Skeletal muscle tissue (tissue), 4 donors: Measurements from ENCODE around the gene SHKBP1. TPM values are rescaled to one million over a fixed set of nuclear protein-coding genes. Genes with fewer than 3 reads are reported as not detected.
"Not testable (repeated sequence)": the region's sequence is repeated elsewhere in the genome, so short reads cannot be mapped to it uniquely, and the experiment has no call there.

Source experiments
- H3K27ac ChIP-seq: one replicate; pipeline ENCODE4 v1.7.0; 2013; ENCODE audit warnings: mild to moderate bottlenecking, low read depth, low read length, inconsistent platforms
- H3K27me3 ChIP-seq, 3 donors: one replicate each; pipeline ENCODE4 v1.7.0; 2013; ENCODE audit warnings: low read length in 3 of 3; ENCODE audit not compliant: control insufficient read depth in 3 of 3, insufficient read depth in 3 of 3
- H3K36me3 ChIP-seq, 3 donors: one replicate each; pipeline ENCODE4 v1.7.0; 2013; ENCODE audit warnings: low read length in 3 of 3; ENCODE audit not compliant: control insufficient read depth in 3 of 3, insufficient read depth in 3 of 3
- H3K4me1 ChIP-seq, 3 donors: one replicate each; pipeline ENCODE4 v1.7.0; 2013; ENCODE audit warnings: low read length in 3 of 3, mild to moderate bottlenecking in 3 of 3; ENCODE audit not compliant: control insufficient read depth in 3 of 3, insufficient read depth in 3 of 3
- H3K4me3 ChIP-seq, 3 donors: one replicate each; pipeline ENCODE4 v1.7.0; 2013; ENCODE audit warnings: low read length in 3 of 3
- H3K9ac ChIP-seq, 3 donors: one replicate each; pipeline ENCODE4 v1.7.0; 2013; ENCODE audit warnings: low read length in 3 of 3, mild to moderate bottlenecking in 3 of 3, moderate library complexity in 2 of 3, low read depth in 1 of 3
- H3K9me3 ChIP-seq, 3 donors: one replicate each; pipeline ENCODE4 v1.7.0; 2013; ENCODE audit warnings: low read length in 3 of 3; ENCODE audit not compliant: control insufficient read depth in 3 of 3
- total RNA-seq: library from RNA; depleted of rRNA; stranded (reverse); fragments of >200 nt; gene quantifications from one replicate; pipeline ENCODE4 v1.2.3, GENCODE V29; 2014
- donor health status: Osteomylitis.

SHKBP1 gene
- total RNA-seq, 1 donor from 2014 or later, result 6.3 TPM

- Histone ChIP-seq H3K36me3 (peaks cover 0 to 26% (median 23%) of the 10 kb centered on the region in 3 donors), H3K27ac (no peak overlapping the region)
Observed at GRCh38 chr19:40621283-40621682, 44.6 kb downstream of the SHKBP1 start.

DNA sequence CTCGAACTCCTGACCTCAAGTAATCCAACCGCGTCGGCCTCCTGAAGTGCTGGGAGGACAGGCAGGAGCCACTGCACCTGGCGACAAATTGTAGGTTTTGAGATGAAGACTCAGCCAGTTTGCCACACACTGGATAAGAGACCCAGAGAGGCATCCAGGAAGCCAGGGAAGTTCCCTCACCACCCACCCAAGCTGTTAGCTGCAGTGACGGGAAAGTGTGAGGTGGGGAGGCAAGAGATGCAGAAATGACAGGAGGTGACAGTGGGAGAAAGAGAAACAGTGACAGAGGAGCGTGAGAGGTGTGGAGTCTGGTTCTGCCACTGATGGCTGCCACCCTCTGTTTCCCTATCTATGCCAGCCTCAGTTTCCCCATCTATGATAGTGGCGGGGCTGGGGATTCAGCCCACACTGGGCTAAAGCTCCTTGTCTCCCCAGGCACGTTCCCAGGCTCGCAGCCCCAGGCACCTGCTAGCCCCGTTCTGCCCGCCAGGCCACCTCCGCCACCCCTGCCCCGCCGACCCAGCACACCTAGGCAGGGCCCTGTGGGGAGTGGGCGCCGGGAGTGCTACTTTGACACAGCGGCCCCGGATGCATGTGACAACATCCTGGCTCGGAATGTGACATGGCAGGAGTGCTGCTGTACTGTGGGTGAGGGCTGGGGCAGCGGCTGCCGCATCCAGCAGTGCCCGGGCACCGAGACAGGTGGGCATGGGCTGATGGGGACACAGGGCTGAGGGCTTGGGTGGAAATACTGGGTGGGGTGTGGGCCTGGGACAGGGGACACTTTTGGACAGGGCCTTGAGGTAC lies 45.5 kb downstream of the SHKBP1 start:
- Histone ChIP-seq H3K4me1 (peaks cover 0 to 6% (median 0%) of the 10 kb centered on the region in 3 donors), H3K36me3 (peaks cover 0 to 26% (median 25%) of the 10 kb centered on the region in 3 donors), H3K9ac (no peak overlapping the region), H3K27ac (no peak overlapping the region), H3K27me3 (no peaks in the 10 kb centered on the region), H3K4me3 (no peak overlapping the region), H3K9me3 (no peaks in the 10 kb centered on the region)

More at GRCh38 chr19:40621283-40621682, 44.6 kb downstream of the SHKBP1 start:
- Histone ChIP-seq H3K4me3 (no peak overlapping the region), H3K9ac (no peak overlapping the region), H3K9me3 (no peaks in the 10 kb centered on the region), H3K4me1 (peaks cover 0 to 6% (median 0%) of the 10 kb centered on the region in 3 donors), H3K27me3 (no peaks in the 10 kb centered on the region)

DNA sequence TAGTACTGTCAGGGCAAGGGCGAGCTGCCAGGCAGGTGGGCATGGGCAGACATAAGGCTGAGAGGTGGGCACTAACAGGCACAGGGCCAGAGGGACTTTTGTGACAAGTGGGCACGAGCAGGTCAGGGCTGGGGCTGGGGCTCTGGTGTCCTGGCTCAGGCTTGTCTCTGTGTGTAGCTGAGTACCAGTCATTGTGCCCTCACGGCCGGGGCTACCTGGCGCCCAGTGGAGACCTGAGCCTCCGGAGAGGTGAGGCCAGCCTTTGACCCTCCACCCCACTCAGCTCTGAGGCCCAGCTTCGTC lies 46.1 kb downstream of the SHKBP1 start:
- Histone ChIP-seq H3K4me1 (peaks cover 0 to 6% (median 0%) of the 10 kb centered on the region in 3 donors), H3K27ac (no peak overlapping the region), H3K4me3 (no peak overlapping the region), H3K36me3 (peaks cover 0 to 29% (median 25%) of the 10 kb centered on the region in 3 donors), H3K9me3 (no peaks in the 10 kb centered on the region), H3K9ac (no peak overlapping the region), H3K27me3 (no peaks in the 10 kb centered on the region)

DNA sequence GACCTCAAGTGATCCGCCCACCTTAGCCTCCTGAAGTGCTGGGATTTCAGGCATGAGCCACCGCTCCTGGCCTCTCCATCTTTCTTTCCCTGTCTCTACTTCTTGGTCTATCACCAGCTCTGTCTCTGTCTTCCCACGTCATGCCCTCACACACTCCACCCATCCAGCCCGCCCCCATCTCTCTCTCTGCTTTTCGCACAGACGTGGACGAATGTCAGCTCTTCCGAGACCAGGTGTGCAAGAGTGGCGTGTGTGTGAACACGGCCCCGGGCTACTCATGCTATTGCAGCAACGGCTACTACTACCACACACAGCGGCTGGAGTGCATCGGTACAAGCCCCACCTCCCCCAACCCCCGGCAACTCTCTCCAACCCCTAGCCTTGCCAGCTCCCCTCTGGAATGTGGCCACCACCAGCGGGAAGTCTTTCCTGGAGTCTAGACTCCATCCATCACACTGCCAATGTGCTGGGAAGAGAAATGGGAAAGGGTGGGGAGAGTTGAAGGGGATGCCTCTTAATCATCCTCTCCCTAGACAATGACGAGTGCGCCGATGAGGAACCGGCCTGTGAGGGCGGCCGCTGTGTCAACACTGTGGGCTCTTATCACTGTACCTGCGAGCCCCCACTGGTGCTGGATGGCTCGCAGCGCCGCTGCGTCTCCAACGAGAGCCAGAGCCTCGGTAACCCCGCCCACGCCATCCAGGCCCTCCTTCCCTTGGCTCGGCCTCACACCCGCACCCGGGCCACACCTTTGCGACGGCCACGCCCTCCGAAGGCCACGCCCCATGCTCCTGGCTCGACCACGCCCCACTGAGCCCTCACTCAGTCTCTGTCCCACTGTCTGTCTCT lies 47.0 kb downstream of the SHKBP1 start:
- Histone ChIP-seq H3K9ac (peak overlapping the region in 1 of 3 donors; percentile 8), H3K4me1 (peaks cover 0 to 6% (median 0%) of the 10 kb centered on the region in 3 donors), H3K36me3 (peaks cover 0 to 29% (median 25%) of the 10 kb centered on the region in 3 donors), H3K9me3 (no peaks in the 10 kb centered on the region), H3K4me3 (no peak overlapping the region), H3K27ac (no peak overlapping the region), H3K27me3 (no peaks in the 10 kb centered on the region)

DNA sequence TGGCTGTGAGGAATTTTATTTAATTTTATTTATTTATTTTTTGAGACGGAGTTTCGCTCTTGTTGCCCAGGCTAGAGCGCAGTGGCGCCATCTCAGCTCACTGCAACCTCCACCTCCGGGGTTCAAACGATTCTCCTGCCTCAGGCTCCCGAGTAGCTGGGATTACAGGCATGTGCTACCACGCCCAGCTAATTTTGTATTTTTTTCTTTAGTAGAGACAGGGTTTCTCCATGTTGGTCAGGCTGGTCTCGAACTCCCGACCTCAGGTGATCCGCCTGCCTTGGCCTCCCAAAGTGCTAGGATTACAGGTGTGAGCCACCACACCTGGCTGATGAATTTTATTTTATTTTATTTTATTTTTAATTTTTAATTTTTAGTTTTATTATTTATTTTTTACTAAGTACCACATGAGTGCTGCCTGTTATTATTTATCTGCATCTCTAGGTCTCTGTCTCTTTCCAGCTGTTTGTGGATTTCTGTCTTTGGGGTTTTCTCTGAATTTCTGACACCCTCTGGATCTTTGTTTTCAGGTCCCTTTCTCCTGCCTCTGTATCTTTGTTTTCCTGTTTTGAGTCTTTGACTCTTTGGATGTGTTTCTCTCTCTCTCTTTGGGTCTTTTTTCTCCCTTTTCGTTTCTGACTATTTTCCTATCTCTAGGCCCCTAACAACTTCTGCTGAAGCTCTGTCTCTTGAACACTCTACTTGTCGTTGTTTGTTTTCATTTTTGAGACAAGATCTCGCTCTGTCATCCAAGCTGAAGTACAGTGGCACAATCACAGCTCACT lies 47.9 kb downstream of the SHKBP1 start:
- not testable (repeated sequence) for H3K4me3 ChIP-seq, H3K9ac ChIP-seq, H3K27me3 ChIP-seq, H3K9me3 ChIP-seq, H3K27ac ChIP-seq, H3K4me1 ChIP-seq
- peaks cover 0 to 26% (median 20%) of the 10 kb centered on the region in 3 donors for H3K36me3 ChIP-seq

DNA sequence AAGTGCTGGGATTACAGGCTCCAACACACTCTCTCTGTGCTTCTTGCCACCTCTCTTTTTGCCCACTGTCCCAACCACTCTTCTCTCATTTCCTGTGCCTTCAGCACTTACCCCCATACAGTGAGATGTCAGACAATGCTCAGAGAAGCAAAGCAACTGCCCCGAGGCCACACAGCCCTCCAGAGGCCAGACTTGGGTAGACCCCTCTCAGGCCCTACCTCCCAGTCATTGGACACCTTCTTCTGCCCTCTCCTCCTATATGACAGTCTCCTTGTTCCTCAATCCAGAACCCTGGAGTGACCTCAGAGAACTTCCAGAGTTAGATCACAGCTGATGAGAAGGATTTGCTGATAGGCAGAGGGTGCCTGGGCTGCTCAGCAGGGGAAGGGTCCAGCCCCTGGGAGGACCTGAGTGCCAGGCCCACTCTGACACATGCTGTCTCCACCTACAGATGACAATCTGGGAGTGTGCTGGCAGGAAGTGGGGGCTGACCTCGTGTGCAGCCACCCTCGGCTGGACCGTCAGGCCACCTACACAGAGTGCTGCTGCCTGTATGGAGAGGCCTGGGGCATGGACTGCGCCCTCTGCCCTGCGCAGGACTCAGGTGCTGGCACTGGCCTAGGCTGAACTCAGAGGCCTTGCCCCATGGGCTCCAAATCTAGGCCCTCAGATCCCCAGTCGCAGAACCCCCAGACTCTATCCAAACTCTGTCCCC lies 48.9 kb downstream of the SHKBP1 start:
- no peaks in the 10 kb centered on the region for H3K27me3 ChIP-seq
- peaks cover 0 to 23% (median 17%) of the 10 kb centered on the region in 3 donors for H3K36me3 ChIP-seq
- H3K9me3 ChIP-seq, result no peaks in the 10 kb centered on the region
- H3K4me3 ChIP-seq, result no peak overlapping the region
- peak overlapping the region in 1 of 3 donors; percentile 11 for H3K9ac ChIP-seq
- H3K4me1 ChIP-seq, result no peaks in the 10 kb centered on the region
- no peak overlapping the region for H3K27ac ChIP-seq

GRCh38 chr19:40626918-40627317 lies 50.2 kb downstream of the SHKBP1 start:
- no peak overlapping the region for H3K27ac ChIP-seq
- H3K36me3 ChIP-seq, result peaks cover 0 to 21% (median 15%) of the 10 kb centered on the region in 3 donors
- H3K9ac ChIP-seq, result no peak overlapping the region
- no peaks in the 10 kb centered on the region for H3K9me3 ChIP-seq
- H3K27me3 ChIP-seq, result no peaks in the 10 kb centered on the region
- peaks cover 0 to 7% (median 0%) of the 10 kb centered on the region in 3 donors for H3K4me1 ChIP-seq
- H3K4me3 ChIP-seq, result no peak overlapping the region

DNA sequence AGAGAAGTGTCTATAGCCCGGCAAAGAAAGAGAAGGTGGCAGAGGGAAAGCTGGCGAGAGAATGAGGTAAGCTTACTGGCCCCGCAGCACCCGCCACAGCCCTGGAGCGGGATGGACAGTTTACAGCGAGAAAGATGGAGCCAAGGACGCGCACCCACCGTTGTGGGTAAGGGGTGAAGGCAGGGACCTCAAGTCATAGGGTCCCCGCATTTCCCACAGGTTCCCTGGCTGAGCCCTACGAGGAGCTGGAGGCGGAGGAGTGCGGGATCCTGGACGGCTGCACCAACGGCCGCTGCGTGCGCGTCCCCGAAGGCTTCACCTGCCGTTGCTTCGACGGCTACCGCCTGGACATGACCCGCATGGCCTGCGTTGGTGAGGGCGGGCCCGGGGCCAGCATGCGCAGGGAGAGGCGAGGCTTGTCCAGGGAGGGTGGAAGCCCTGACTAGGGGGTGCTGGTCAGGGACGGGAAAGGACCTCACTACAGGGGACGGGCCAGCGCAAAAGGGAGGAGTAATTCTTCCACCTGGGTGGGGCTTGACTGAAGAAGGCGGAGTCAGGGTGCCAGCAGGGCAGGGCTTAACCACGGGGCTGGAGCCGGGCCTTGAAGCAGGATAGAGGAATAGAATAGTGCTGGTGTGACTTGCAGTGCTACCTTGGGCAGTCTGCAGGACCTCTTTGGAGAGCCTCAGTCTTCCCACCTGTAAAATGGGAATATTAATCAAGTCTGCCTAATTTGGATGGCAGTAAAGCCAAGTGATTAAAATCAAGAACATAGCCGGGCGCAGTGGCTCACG lies 51.0 kb downstream of the SHKBP1 start:
- Histone ChIP-seq H3K9me3 (no peaks in the 10 kb centered on the region), H3K9ac (no peak overlapping the region), H3K36me3 (peaks cover 0 to 20% (median 10%) of the 10 kb centered on the region in 3 donors), H3K27me3 (no peaks in the 10 kb centered on the region), H3K4me1 (peaks cover 0 to 7% (median 0%) of the 10 kb centered on the region in 3 donors), H3K27ac (no peak overlapping the region), H3K4me3 (no peak overlapping the region)

DNA sequence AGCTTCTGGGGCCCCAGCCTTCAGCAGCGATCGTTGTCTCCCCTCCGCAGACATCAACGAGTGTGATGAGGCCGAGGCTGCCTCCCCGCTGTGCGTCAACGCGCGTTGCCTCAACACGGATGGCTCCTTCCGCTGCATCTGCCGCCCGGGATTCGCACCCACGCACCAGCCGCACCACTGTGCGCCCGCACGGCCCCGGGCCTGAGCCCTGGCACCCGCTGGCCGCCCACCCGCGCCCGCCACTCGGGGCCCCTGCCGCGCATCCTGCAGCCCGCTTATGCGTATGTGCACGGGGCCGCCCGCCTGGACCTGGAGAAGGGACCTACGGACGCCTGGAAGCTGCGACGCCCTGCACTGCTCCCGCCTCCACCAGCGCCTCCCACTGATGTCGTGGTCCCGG lies 52.7 kb downstream of the SHKBP1 start:
- Histone ChIP-seq H3K9me3 (no peaks in the 10 kb centered on the region), H3K4me3 (no peak overlapping the region), H3K27me3 (no peaks in the 10 kb centered on the region), H3K36me3 (peaks cover 0 to 13% (median 10%) of the 10 kb centered on the region in 3 donors), H3K9ac (no peak overlapping the region), H3K27ac (no peak overlapping the region), H3K4me1 (peaks cover 0 to 13% (median 6%) of the 10 kb centered on the region in 3 donors)
